OCI-LY7 (cell line): ENCODE measurements around the gene PRSS33. TPM values are rescaled to one million over a fixed set of nuclear protein-coding genes. Genes with fewer than 3 reads are reported as not detected.

Experiments used
- BruUV-seq: library from RNA; stranded (reverse); fragments of 400-500 nt; replicated peaks from 2 replicates; lab custom pipeline; 2021; lab: Mats Ljungman, UMichigan
- CTCF ChIA-PET: fragments of 300-600 bp; sonication (Branson Sonifier 250); formaldehyde crosslinking; loops from one replicate; lab custom pipeline; 2022; ENCODE audit warnings: antibody characterized with exemption; ENCODE audit not compliant: unreplicated experiment; lab: Charles Lee
- POLR2A ChIA-PET: fragments of 300-600 bp; sonication (Branson Sonifier 250); formaldehyde crosslinking; loops from one replicate; lab custom pipeline; 2022; ENCODE audit warnings: antibody characterized with exemption; lab: Charles Lee
- DNase-seq: peaks from one replicate; pipeline ENCODE4 v3.0.0-alpha.2; 2015; ENCODE audit warnings: low spot score
- H2AFZ ChIP-seq: fragments of 200-600 bp; sonication (generic), shearing (Covaris generic); 2 replicates; pipeline ENCODE4 v1.6.1; 2014; ENCODE audit warnings: mild to moderate bottlenecking, antibody characterized with exemption, low read length, moderate library complexity
- H3K27ac ChIP-seq: fragments of 200-600 bp; sonication (generic); 2 replicates; pipeline ENCODE4 v1.5.1; 2014; ENCODE audit warnings: mixed run types, low read depth, mild to moderate bottlenecking, moderate library complexity, low read length, inconsistent platforms; ENCODE audit not compliant: poor library complexity, severe bottlenecking
- H3K36me3 ChIP-seq: fragments of 200-600 bp; sonication (generic); 2 replicates; pipeline ENCODE4 v1.6.1; 2014; ENCODE audit warnings: mild to moderate bottlenecking, antibody characterized with exemption, low read length, moderate library complexity, mixed read lengths; ENCODE audit not compliant: insufficient read depth
- H3K4me1 ChIP-seq: fragments of 200-600 bp; sonication (generic); 2 replicates; pipeline ENCODE4 v1.5.1; 2014; ENCODE audit warnings: mild to moderate bottlenecking, low read length; ENCODE audit not compliant: insufficient read depth, poor library complexity, severe bottlenecking
- H3K4me2 ChIP-seq: fragments of 200-600 bp; sonication (generic); 2 replicates; pipeline ENCODE4 v1.6.1; 2014; ENCODE audit warnings: mild to moderate bottlenecking, low read length
- H3K4me3 ChIP-seq: fragments of 200-600 bp; sonication (generic); 2 replicates; pipeline ENCODE4 v1.5.1; 2014; ENCODE audit warnings: mild to moderate bottlenecking, low read depth, low read length; ENCODE audit not compliant: poor library complexity, severe bottlenecking
- H3K79me2 ChIP-seq: fragments of 200-600 bp; sonication (generic); 2 replicates; pipeline ENCODE4 v1.6.1; 2016; ENCODE audit warnings: low read depth, mild to moderate bottlenecking, low read length, moderate library complexity, mixed read lengths; ENCODE audit not compliant: insufficient read depth
- H3K9me2 ChIP-seq: fragments of 200-600 bp; sonication (generic); 2 replicates; pipeline ENCODE4 v1.6.1; 2016; ENCODE audit warnings: mild to moderate bottlenecking, low read length, mixed read lengths; ENCODE audit not compliant: insufficient read depth
- H3K9me3 ChIP-seq: fragments of 200-600 bp; sonication (generic); 2 replicates; pipeline ENCODE4 v1.6.1; 2014; ENCODE audit warnings: mild to moderate bottlenecking, mixed run types, low read length, mixed read lengths
- H4K20me1 ChIP-seq: fragments of 200-600 bp; sonication (generic); 2 replicates; pipeline ENCODE4 v1.6.1; 2014; ENCODE audit warnings: mild to moderate bottlenecking, antibody characterized with exemption, low read length, moderate library complexity, mixed read lengths; ENCODE audit not compliant: insufficient read depth
- EZH2phosphoT487 ChIP-seq: fragments of 200-600 bp; sonication (generic); IDR thresholded peaks from 2 replicates; pipeline ENCODE4 v1.6.1; 2018; ENCODE audit warnings: low read depth, borderline replicate concordance, mild to moderate bottlenecking, mixed run types, antibody characterized with exemption, low read length, moderate library complexity, mixed read lengths
- intact Hi-C: fragments of 100-400 bp; cut with micrococcal nuclease; formaldehyde crosslinking; loops from one replicate; pipeline ENCODE4 v1.10.0; 2022; ENCODE audit not compliant: unreplicated experiment
- total RNA-seq, 2 experiments: library from RNA; depleted of rRNA in 1 of 2; stranded (reverse); fragments of >200 nt in 1 of 2; shearing (Covaris generic) in 1 of 2; gene quantifications; 2 replicates each; pipeline ENCODE4 v1.2.3, GENCODE V29; 2014 to 2022
- TF ChIP-seq, protein P1 (sequence below): fragments of 200-600 bp; sonication (generic); conservative IDR thresholded peaks from 2 replicates; pipeline ENCODE4 v1.5.1; 2014; ENCODE audit warnings: mild to moderate bottlenecking, antibody characterized with exemption, low read length, moderate library complexity, mixed read lengths

Gene PRSS33
- total RNA-seq, 2 experiments from 2014 or later = not detected

DNA sequence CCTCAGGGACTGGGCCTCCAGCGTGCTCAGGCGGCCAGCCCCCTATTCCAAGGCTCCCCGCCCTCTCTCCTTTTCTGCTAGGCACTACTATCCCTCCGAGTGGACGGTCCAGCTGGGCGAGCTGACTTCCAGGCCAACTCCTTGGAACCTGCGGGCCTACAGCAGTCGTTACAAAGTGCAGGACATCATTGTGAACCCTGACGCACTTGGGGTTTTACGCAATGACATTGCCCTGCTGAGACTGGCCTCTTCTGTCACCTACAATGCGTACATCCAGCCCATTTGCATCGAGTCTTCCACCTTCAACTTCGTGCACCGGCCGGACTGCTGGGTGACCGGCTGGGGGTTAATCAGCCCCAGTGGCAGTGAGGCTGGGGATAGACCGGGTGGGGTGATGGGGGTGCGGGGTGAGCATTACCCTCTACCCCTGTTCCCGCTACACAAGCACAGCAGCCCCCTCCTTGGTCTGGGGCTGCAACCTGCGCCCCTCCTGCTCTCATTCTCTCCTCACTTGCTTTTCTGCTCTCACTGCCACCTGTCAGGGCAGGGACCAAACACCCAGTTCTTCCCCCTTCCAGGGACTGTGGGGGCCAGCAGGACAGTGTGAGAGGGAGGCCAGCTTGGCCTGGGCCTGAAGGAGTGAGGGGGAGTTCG lies 12.0 kb upstream of the PRSS33 start:
- ChIA-PET CTCF (no interaction called here), POLR2A (no interaction called here)
- TF ChIP-seq, protein P1, sequence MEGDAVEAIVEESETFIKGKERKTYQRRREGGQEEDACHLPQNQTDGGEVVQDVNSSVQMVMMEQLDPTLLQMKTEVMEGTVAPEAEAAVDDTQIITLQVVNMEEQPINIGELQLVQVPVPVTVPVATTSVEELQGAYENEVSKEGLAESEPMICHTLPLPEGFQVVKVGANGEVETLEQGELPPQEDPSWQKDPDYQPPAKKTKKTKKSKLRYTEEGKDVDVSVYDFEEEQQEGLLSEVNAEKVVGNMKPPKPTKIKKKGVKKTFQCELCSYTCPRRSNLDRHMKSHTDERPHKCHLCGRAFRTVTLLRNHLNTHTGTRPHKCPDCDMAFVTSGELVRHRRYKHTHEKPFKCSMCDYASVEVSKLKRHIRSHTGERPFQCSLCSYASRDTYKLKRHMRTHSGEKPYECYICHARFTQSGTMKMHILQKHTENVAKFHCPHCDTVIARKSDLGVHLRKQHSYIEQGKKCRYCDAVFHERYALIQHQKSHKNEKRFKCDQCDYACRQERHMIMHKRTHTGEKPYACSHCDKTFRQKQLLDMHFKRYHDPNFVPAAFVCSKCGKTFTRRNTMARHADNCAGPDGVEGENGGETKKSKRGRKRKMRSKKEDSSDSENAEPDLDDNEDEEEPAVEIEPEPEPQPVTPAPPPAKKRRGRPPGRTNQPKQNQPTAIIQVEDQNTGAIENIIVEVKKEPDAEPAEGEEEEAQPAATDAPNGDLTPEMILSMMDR = no peak
- TF ChIP-seq EZH2phosphoT487 = no peak
- no peaks in the 10 kb centered on the region for H3K9me2 ChIP-seq
- intact Hi-C loops = loop anchor here (10.0 kb wide), 1 partner anchor 55 kb away; the partner anchor contains the start of gene PRSS22
- H3K36me3 ChIP-seq = no peaks in the 10 kb centered on the region
- H3K9me3 ChIP-seq = no peaks in the 10 kb centered on the region
- no peaks in the 10 kb centered on the region for H3K4me1 ChIP-seq
- H3K4me3 ChIP-seq = no peak overlapping the region
- no peak overlapping the region for H2AFZ ChIP-seq
- no peak for DNase-seq
- no peak overlapping the region for H3K4me2 ChIP-seq
- H4K20me1 ChIP-seq = no peaks in the 10 kb centered on the region
- BruUV-seq = no TSS peak
- no peak overlapping the region for H3K27ac ChIP-seq
- no peaks in the 10 kb centered on the region for H3K79me2 ChIP-seq

DNA sequence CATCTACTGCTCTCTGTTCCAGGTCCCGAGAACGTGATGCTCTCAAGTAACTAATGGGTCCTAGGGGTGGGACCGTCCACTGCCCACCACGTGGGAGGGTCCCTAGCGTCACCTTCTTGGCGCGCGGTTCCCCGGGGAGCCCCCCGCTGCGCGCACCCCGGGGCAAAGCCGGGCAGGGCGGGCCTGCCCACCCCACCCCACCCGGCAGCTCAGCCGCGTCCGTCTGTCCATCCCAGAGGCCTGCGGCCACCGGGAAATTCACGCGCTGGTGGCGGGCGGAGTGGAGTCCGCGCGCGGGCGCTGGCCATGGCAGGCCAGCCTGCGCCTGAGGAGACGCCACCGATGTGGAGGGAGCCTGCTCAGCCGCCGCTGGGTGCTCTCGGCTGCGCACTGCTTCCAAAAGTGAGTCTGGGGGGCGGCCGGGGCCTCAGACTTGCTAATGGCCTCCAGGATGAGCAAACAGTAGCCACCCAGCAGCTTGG lies 11.4 kb upstream of the PRSS33 start:
- POLR2A ChIA-PET = no interaction called here
- Histone ChIP-seq H3K4me3 (no peak overlapping the region), H3K4me1 (no peaks in the 10 kb centered on the region), H3K4me2 (no peak overlapping the region), H3K27ac (no peak overlapping the region), H4K20me1 (no peaks in the 10 kb centered on the region), H3K79me2 (no peaks in the 10 kb centered on the region), H2AFZ (no peak overlapping the region), H3K9me2 (no peaks in the 10 kb centered on the region), H3K9me3 (no peaks in the 10 kb centered on the region), H3K36me3 (no peaks in the 10 kb centered on the region)
- no peak for TF ChIP-seq EZH2phosphoT487
- TF ChIP-seq, protein P1 = no peak
- no peak for DNase-seq
- CTCF ChIA-PET = no interaction called here
- no TSS peak for BruUV-seq
- intact Hi-C loops = loop anchor here (10.0 kb wide), 1 partner anchor 56 kb away; the partner anchor contains the start of gene PRSS22
